Measurements from ENCODE around the gene PAX5. TPM values are rescaled to one million over a fixed set of nuclear protein-coding genes. Genes with fewer than 3 reads are reported as not detected.

The PAX5 gene
- total RNA-seq, 4 donors from 2014 or later: under 0.01 to 0.29 TPM; not detected in 2

GRCh38 chr9:36849943-36850342, 184.1 kb downstream of the PAX5 start:
- TF ChIP-seq CTCF (IDR thresholded peaks at IDR 0.05) (no peak), POLR2A (IDR thresholded peaks at IDR 0.05) (no peak)
- no peak overlapping the region for H3K27ac ChIP-seq
- no peaks in the 10 kb centered on the region for H3K9me3 ChIP-seq
- no peak overlapping the region for H3K4me3 ChIP-seq
- no peaks in the 10 kb centered on the region for H3K36me3 ChIP-seq
- H3K4me1 ChIP-seq: no peaks in the 10 kb centered on the region
- WGBS, 2 donors: 66 to 79% methylated on average over 5 to 6 of the region's 9 CpGs
- DNase-seq: no peak
- intact Hi-C loops (cut with DNase I): loop anchor here (10.0 kb wide), 1 partner anchor 55 kb away; no protein-coding TSS in a partner anchor
- peaks cover 0 to 37% (median 0%) of the 10 kb centered on the region in 4 donors for H3K27me3 ChIP-seq

GRCh38 chr9:36848946-36849345, 185.1 kb downstream of the PAX5 start:
- Histone ChIP-seq H3K9me3 (no peaks in the 10 kb centered on the region), H3K4me3 (no peak overlapping the region), H3K4me1 (no peaks in the 10 kb centered on the region), H3K27me3 (peaks cover 0 to 32% (median 0%) of the 10 kb centered on the region in 4 donors), H3K36me3 (no peaks in the 10 kb centered on the region), H3K27ac (no peak overlapping the region)
- WGBS, 2 donors: 26 to 55% methylated on average over 5 of the region's 5 CpGs
- DNase-seq: no peak
- TF ChIP-seq POLR2A (IDR thresholded peaks at IDR 0.05) (no peak), CTCF (IDR thresholded peaks at IDR 0.05) (no peak)
- intact Hi-C loops (cut with DNase I): loop anchor here (10.0 kb wide), 1 partner anchor 56 kb away; no protein-coding TSS in a partner anchor

GRCh38 chr9:36847781-36848673, 186.0 kb downstream of the PAX5 start:
- Histone ChIP-seq H3K36me3 (no peaks in the 10 kb centered on the region), H3K27me3 (peaks cover 0 to 32% (median 0%) of the 10 kb centered on the region in 4 donors), H3K9me3 (no peaks in the 10 kb centered on the region), H3K4me1 (no peaks in the 10 kb centered on the region), H3K4me3 (no peak overlapping the region), H3K27ac (no peak overlapping the region)
- intact Hi-C loops (cut with DNase I): loop anchor here (10.0 kb wide), 1 partner anchor 57 kb away; no protein-coding TSS in a partner anchor
- TF ChIP-seq POLR2A (IDR thresholded peaks at IDR 0.05): no peak
- no peak for TF ChIP-seq CTCF (IDR thresholded peaks at IDR 0.05)
- no peak for DNase-seq
- WGBS, 2 donors: 16 to 48% methylated on average over 6 to 7 of the region's 22 CpGs

GRCh38 chr9:36846621-36847020, 187.4 kb downstream of the PAX5 start:
- WGBS, 2 donors: 85 to 88% methylated on average over 4 to 8 of the region's 8 CpGs
- no peaks in the 10 kb centered on the region for H3K9me3 ChIP-seq
- TF ChIP-seq POLR2A (IDR thresholded peaks at IDR 0.05) (no peak), CTCF (IDR thresholded peaks at IDR 0.05) (no peak)
- intact Hi-C loops (cut with DNase I): loop anchor here (10.0 kb wide), 1 partner anchor 58 kb away; no protein-coding TSS in a partner anchor
- H3K27ac ChIP-seq: no peak overlapping the region
- H3K36me3 ChIP-seq: no peaks in the 10 kb centered on the region
- H3K4me1 ChIP-seq: no peaks in the 10 kb centered on the region
- no peak overlapping the region for H3K4me3 ChIP-seq
- peaks cover 0 to 36% (median 0%) of the 10 kb centered on the region in 4 donors for H3K27me3 ChIP-seq
- DNase-seq: no peak

- TF ChIP-seq POLR2A (IDR thresholded peaks at IDR 0.05): no peak
- no peak for TF ChIP-seq CTCF (IDR thresholded peaks at IDR 0.05)
- no peaks in the 10 kb centered on the region for H3K4me1 ChIP-seq
- no peak overlapping the region for H3K4me3 ChIP-seq
- no peak overlapping the region for H3K27ac ChIP-seq
- no peaks in the 10 kb centered on the region for H3K9me3 ChIP-seq
- H3K27me3 ChIP-seq: peaks cover 0 to 39% (median 0%) of the 10 kb centered on the region in 4 donors
- DNase-seq: no peak
- H3K36me3 ChIP-seq: no peaks in the 10 kb centered on the region
- intact Hi-C loops (cut with DNase I): loop anchor here (10.0 kb wide), 1 partner anchor 59 kb away; no protein-coding TSS in a partner anchor
- WGBS, 2 donors: 60 to 88% methylated on average over 1 of the region's 2 CpGs
Observed at GRCh38 chr9:36845844-36846243, 188.2 kb downstream of the PAX5 start.

All from esophagus squamous epithelium (tissue), 5 donors.